Measurements from ENCODE around the gene UBXN2A. TPM values are rescaled to one million over a fixed set of nuclear protein-coding genes. Genes with fewer than 3 reads are reported as not detected.
"Not testable (repeated sequence)": the region's sequence is repeated elsewhere in the genome, so short reads cannot be mapped to it uniquely, and the experiment has no call there.

Gene UBXN2A
- total RNA-seq, 6 experiments from 2014 or later: 4.6 to 7.9 (median 6.2) TPM

DNA sequence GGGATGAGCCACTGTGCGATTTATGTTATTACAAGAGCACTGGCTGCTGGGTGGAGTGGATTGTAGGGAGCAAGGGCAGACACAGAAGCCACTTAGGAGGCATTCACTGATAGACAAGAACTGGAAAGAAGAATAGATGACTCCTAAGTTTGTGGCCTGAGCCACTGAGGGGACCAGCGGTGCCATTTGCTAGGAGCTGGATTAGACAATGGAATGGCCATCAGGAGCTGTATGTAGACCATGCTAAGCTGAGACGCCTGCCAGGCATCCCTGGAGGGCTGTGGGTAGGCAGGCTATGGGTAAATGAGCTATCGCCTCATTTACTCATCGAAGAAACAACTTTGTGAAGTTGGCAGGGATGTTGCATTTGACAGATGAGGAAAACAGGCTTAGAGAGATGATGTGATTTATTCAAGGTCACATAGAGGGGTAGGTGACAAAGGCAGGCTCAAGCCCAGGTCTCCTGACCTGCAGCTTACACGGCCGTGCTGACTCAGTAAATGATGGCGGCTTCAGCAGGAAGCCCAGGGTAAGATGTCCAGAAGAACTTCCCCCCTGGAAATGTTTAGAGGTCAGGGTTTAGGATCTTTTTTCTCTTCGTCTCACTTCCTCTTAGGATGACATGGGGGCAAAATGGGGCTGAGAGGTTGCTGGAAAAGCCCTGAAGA lies 72.4 kb downstream of the UBXN2A start:
- intact Hi-C loops (cut with DNase I): no loop called here
- H3K27ac ChIP-seq: no peak overlapping the region
- H3K4me1 ChIP-seq: peaks cover 0 to 11% (median 0%) of the 10 kb centered on the region in 4 donors
- no peaks in the 10 kb centered on the region for H3K9me3 ChIP-seq
- TF ChIP-seq, protein P1, sequence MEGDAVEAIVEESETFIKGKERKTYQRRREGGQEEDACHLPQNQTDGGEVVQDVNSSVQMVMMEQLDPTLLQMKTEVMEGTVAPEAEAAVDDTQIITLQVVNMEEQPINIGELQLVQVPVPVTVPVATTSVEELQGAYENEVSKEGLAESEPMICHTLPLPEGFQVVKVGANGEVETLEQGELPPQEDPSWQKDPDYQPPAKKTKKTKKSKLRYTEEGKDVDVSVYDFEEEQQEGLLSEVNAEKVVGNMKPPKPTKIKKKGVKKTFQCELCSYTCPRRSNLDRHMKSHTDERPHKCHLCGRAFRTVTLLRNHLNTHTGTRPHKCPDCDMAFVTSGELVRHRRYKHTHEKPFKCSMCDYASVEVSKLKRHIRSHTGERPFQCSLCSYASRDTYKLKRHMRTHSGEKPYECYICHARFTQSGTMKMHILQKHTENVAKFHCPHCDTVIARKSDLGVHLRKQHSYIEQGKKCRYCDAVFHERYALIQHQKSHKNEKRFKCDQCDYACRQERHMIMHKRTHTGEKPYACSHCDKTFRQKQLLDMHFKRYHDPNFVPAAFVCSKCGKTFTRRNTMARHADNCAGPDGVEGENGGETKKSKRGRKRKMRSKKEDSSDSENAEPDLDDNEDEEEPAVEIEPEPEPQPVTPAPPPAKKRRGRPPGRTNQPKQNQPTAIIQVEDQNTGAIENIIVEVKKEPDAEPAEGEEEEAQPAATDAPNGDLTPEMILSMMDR (IDR thresholded peaks at IDR 0.05): no peak
- TF ChIP-seq POLR2A (IDR thresholded peaks at IDR 0.05): no peak
- DNase-seq: no peak
- WGBS (ENCODE audit: insufficient coverage, low coverage, low lambda C conversion rate, missing lambda C conversion rate): 62% methylated on average over 9 of the region's 9 CpGs
- no peaks in the 10 kb centered on the region for H3K36me3 ChIP-seq
- no peaks in the 10 kb centered on the region for H3K27me3 ChIP-seq
- no peak overlapping the region for H3K4me3 ChIP-seq
- no peak for ATAC-seq

DNA sequence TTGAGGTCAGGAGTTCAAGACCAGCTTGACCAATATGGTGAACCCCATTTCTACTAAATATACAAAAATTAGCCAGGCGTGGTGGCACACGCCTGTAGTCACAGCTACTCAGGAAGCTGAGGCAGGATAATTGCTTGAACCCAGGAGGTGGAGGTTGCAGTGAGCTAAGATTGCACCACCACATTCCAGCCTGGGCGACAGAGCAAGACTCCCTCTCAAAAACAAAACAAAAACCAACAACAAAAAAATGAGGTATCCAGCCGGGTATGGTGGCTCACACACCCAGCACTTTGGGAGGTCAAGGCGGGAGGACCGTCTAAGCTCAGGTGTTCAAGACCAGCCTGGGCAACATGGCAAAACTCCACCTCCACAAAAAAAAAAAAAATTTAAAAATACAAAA lies 74.6 kb downstream of the UBXN2A start:
- H3K9me3 ChIP-seq; H3K4me1 ChIP-seq; H3K4me3 ChIP-seq; H3K27ac ChIP-seq; H3K36me3 ChIP-seq; ATAC-seq; DNase-seq; intact Hi-C loops (cut with DNase I); H3K27me3 ChIP-seq: not testable (repeated sequence)
- 73% methylated on average over 3 of the region's 6 CpGs for WGBS (ENCODE audit: insufficient coverage, low coverage, low lambda C conversion rate, missing lambda C conversion rate)

DNA sequence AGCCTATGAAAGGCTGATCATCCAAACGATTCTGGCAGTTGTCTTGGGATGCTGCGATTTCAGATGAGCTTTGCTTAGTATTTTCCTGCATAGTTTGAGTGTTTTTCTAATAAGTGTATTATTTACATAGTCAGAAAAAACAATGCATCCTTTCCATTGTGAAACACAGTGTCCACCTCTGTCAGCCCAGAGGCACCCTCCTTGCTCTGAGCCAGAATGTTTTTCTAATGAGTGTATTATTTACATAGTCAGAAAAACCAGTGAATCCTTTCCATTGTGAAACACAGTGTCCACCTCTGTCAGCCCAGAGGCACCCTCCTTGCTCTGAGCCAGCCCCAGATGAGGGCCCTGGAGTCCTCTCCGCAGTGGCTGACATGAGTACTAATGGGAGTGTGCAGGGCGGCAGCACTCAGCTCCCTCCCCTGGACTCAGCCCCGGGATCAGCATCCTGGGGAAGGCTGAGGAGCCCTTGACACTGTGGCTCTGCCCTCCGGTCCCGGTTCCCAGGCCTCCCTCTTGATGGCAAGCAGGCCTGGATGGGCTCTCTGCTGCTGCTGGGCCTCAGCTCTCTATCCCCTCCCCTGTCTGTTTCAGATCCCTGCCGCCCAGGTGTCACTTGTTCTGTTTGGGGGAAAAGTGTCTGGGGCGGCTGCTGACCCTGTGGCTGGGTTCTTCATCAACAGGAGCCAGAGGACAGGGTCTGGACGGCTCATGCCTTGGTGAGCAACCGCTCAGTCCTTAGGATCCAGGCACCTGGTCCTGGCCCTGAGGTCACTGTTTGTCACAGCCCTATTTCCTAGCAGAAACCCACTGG lies 75.5 kb downstream of the UBXN2A start:
- H3K4me3 ChIP-seq: no peak overlapping the region
- H3K4me1 ChIP-seq: no peaks in the 10 kb centered on the region
- no peaks in the 10 kb centered on the region for H3K9me3 ChIP-seq
- no peaks in the 10 kb centered on the region for H3K36me3 ChIP-seq
- DNase-seq: no peak
- no peak overlapping the region for H3K27ac ChIP-seq
- no peaks in the 10 kb centered on the region for H3K27me3 ChIP-seq
- ATAC-seq: peak; percentile 31 to 93 (median 48)
- WGBS (ENCODE audit: insufficient coverage, low coverage, low lambda C conversion rate, missing lambda C conversion rate): 75% methylated on average over 6 of the region's 11 CpGs
- TF ChIP-seq POLR2A (IDR thresholded peaks at IDR 0.05): no peak
- TF ChIP-seq, protein P1 (IDR thresholded peaks at IDR 0.05): no peak
- intact Hi-C loops (cut with DNase I): no loop called here

DNA sequence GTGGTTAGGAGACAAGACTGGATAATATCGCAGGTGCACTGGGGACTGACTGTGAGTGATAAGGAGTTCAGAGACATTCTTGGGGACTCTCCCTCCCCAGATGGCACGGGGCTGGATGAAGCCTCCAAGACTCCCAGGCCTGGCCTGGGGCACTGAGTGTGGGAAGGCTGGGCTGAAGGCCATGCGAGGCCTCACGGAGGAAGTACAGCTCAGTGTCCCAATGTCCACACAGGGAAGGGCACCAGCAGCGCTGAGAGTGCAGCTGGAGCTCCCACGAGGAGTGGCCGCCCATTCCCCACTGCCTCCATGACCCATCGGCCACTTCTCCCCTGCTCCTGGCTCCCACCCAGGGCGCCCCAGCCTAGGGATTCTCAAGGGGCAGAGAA lies 76.1 kb downstream of the UBXN2A start:
- ATAC-seq: peak in 1 of 4 donors; percentile 11
- DNase-seq: no peak

DNA sequence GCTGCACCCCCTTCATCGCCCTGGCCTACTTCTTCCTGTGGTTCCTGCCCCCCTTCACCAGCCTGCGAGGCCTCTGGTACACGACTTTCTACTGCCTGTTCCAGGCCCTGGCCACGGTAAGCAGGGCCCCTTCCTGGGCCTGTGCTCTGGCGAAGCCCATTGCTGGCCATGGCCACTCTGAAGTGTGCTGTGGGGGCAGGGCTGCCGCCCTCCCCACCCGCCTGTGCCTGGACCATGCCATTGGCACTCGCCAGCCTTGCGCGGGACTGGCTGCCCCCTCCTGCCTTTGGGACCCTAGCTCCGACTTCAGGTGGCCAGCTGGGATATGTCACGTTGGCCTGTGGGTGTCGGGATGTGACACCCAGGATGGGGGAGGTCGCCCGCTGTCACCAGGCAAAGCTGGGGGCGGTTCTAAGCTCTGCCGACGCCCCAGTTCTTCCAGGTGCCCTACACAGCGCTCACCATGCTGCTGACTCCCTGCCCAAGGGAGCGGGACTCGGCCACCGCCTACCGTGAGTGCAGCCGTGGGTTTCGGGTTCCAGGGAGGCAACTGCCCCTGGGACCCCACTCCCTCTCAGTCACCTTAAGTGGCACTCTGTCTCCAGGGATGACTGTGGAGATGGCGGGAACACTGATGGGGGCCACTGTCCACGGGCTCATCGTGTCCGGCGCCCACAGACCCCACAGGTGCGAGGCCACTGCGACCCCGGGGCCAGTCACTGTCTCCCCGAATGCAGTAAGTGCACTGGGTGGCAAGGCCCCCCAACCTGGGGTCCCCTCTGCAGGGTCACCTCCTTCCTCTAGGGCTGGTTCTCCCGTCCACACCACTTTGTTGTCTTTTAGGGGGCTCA lies 76.8 kb downstream of the UBXN2A start:
- intact Hi-C loops (cut with DNase I): no loop called here
- 97% methylated on average over 10 of the region's 35 CpGs for WGBS (ENCODE audit: insufficient coverage, low coverage, low lambda C conversion rate, missing lambda C conversion rate)
- Histone ChIP-seq H3K36me3 (no peaks in the 10 kb centered on the region), H3K4me1 (no peaks in the 10 kb centered on the region), H3K4me3 (no peak overlapping the region), H3K9me3 (no peaks in the 10 kb centered on the region), H3K27me3 (no peaks in the 10 kb centered on the region), H3K27ac (no peak overlapping the region)
- no peak for TF ChIP-seq POLR2A (IDR thresholded peaks at IDR 0.05)
- TF ChIP-seq, protein P1 (IDR thresholded peaks at IDR 0.05): no peak
- ATAC-seq (no peak), DNase-seq (no peak)

More for the DNA sequence above, 76.1 kb downstream of the UBXN2A start:
- H3K36me3 ChIP-seq: no peaks in the 10 kb centered on the region
- no peak overlapping the region for H3K27ac ChIP-seq
- no peak for TF ChIP-seq POLR2A (IDR thresholded peaks at IDR 0.05)
- intact Hi-C loops (cut with DNase I): no loop called here
- WGBS (ENCODE audit: insufficient coverage, low coverage, low lambda C conversion rate, missing lambda C conversion rate): 82% methylated on average over 2 of the region's 9 CpGs
- H3K4me1 ChIP-seq: no peaks in the 10 kb centered on the region
- no peak overlapping the region for H3K4me3 ChIP-seq
- no peaks in the 10 kb centered on the region for H3K9me3 ChIP-seq
- no peaks in the 10 kb centered on the region for H3K27me3 ChIP-seq

Data from right lobe of liver (tissue), 6 donors.